Amniotic stem cell (primary cell): ENCODE data around the gene PHTF1.

Source experiments
- DNase-seq: peaks from one replicate; lab custom pipeline; 2025; lab: John Stamatoyannopoulos, UW

The PHTF1 gene

DNA sequence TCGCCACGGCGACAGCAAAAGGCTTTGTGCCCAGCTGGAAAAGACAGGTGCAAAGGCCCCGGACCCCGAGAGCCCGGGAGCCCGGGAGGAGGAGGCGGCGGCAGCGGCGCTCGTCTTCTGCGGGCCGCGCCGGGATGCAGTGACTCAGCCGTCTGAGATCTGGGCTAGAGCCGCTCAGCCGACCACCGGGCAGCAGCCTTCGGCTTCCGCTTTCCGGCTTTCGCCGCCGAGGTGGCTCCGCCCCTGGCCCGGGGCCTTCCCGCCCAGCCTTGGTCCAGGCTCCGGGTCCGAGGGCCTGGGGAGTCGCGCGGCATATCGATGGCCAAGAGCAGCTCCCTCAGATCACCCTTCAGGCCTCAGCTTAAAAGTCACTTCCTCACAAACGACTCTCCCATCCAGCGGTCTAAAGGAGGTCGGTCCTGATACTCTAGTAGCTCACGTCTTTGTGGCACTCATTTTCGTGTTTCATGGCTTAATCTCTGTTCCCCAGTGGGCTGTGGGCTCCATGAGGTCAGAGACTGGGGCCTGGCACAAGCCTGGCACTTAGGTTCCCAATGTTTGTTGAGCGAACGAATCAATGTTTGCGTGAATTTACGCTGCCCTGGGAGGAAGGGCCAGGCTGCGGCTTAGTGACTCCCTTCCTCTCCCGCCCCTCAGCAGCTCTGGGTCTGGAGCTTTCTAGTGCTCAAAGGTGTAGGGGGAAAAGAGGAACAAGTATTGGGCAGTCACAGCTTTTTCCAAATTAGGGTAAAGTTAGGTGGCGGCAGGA is at the start of gene PHTF1:
Gene PHTF1, minus strand, starts transcription at position 154 of the 769 bp plus-strand sequence. CDS start 783 bp downstream, outside the sequence.
- DNase-seq = peak; percentile 58

GRCh38 chr1:113808450-113809195 is 49.3 kb upstream of the PHTF1 start:
- no peak for DNase-seq

GRCh38 chr1:113805639-113806038 is 46.4 kb upstream of the PHTF1 start:
- DNase-seq = no peak

- DNase-seq = no peak
Measured at GRCh38 chr1:113805256-113805531, 45.9 kb upstream of the PHTF1 start.

DNA sequence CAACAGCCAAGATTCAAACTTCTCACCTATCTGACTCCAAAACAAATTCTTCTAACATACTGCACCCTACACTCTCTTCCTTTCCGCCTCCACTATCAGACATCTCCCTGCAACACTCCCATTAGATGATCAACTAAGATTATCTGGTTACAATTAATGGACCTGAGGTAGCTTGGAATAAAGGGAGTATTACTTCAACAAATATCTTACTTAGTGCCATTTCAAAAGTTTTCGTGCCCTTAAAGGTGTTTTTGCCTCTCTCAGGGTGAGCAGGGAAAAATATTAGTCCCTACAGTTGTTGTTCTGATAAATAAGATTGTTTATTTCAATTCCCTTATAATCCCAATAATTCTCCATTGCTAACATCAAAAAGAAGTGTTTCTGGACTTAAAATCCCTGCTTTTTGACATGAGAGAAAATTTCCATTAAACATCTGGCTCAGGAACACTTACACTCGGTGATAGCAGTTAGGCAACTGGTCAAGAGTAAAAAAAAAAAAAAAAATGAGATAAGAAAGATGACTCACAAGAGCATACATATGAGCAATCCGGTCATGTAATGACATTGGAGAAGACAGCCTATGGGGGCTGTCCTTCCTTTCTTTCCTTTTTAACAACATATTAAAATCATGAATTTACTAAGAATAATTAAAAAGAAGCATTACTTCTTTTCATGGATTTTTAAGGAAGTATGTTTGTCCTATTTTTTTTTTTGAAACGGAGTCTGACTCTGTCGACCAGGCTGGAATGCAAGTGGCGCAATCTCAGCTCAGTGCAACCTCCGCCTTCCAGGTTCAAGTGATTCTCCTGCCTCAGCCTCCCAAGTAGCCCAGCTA is 45.4 kb upstream of the PHTF1 start:
- DNase-seq = no peak

GRCh38 chr1:113802367-113803007 is 43.2 kb upstream of the PHTF1 start:
- no peak for DNase-seq

- DNase-seq = no peak
Measured at GRCh38 chr1:113800487-113800886, 41.2 kb upstream of the PHTF1 start.

- DNase-seq = no peak
Measured at GRCh38 chr1:113797472-113797871, 38.2 kb upstream of the PHTF1 start.

DNA sequence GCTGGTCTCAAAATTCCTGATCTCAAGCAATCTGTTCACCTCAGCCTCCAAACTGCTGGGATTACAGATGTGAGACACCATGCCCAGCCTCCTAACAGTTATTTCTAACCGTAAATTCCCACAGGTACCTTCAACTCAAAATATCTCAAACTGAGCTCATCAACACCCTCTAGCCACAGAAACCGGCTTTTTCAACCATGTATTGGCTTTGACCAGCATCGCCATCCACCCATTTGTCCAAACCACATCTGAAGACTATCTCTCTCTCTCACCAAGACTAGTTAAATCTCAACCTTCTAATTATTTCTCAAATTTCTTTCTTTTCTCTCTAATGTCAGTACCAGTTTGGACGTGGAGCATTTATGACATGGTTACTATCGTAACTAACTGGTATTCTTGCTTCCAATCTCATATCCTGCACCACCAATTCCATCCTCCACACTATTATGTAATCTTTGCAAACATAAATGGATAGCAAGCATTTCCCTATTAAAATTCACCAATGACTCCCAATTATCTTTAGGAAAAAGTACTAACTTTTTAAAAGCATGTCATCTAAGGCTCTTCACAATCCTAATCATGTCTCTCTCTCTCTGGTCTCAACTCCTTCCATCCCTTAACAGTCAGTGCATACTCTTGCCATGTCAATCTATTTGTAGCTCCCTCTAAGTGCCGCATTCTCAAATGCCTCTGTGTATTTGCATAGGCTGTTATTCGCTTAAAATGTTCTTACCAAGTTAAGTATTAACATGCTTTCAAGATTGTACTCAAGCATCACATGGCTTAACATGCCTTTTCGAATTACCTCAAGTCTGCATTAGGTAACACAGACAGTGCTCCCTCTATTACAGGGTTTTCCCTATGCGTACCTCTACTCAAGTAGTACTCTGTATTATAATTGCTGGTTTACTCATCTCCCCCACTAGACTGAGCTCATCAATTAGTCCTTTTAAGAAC is 34.9 kb upstream of the PHTF1 start:
- no peak for DNase-seq

GRCh38 chr1:113792986-113793385 is 33.7 kb upstream of the PHTF1 start:
- DNase-seq = no peak

GRCh38 chr1:113792471-113792870 is 33.2 kb upstream of the PHTF1 start:
- DNase-seq = no peak

DNA sequence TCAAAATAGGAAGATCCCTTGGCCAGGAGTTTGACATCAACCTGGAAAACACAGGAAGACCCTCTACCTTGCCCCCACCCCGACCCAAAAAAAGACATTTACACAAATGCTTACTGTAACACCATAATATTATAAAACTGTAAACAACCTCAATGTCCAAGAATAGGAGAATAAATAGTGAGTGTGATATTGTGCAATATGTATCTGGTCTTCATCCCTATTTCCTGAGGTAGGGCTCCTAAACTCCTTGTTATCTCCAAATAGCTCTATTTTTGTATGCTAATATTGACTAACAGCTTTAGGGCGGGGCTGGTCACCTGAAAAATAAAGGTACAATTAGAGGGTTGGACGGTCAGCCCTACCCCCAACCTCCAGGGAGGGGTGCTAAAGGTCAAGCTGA is 29.5 kb upstream of the PHTF1 start:
- DNase-seq = no peak

DNA sequence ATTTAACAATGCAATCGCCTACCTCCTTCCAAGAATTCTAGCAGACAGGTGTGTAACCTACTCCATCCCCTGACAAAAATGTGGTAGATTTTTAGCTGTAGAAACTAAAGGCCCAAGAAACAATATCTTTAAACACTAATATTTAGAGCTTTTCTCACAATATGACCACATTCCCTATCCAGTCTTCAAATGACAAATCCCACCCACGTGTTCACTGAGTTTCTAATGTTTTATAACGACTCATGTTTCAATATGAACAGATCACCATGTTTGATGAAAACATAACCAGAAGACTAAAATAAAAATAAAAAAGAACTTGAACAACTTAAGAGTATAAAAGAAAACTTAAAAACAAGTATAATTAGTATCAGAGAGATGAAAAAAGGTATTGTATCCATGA is 28.4 kb upstream of the PHTF1 start:
- no peak for DNase-seq

DNA sequence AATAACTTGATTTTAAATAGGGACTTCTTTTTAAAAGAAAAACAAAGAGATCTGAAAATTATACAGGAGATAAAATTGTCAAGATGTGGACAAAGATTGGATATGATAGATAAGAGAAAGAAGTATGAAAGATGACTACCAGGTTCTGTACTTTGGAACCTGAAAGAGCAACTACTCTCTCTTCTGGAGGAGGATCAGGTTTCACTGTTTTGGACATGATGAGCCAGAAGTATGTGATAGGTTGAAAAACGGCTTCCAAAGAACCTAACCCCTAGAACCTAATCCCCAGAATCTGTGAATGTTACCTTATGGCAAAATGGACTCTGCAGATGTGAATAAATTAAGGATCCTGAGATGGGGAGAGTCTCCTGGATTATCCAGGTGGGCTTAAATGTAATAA is 26.8 kb upstream of the PHTF1 start:
- no peak for DNase-seq

- DNase-seq = no peak
Measured at GRCh38 chr1:113784104-113784779, 25.0 kb upstream of the PHTF1 start.

GRCh38 chr1:113783254-113784103 is 24.2 kb upstream of the PHTF1 start:
- DNase-seq = no peak

DNA sequence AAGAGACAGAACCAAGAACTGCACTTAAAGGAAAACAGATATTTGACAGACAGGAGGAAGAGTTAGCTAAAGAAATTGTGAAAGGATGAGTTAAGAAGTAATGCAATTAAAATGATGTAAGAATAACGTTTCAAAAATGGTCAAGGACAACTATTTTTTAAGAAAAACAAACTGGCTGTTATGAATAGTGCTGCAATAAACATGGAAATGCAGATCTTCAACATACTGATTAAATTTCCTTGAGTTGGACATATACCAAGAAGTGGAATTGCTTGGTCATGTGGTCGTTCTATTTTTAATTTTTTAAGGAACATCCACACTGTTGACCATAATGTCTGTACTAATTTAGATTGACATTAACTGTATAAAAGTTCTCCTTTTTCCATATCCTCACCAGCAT is 23.1 kb upstream of the PHTF1 start:
- DNase-seq = no peak

DNA sequence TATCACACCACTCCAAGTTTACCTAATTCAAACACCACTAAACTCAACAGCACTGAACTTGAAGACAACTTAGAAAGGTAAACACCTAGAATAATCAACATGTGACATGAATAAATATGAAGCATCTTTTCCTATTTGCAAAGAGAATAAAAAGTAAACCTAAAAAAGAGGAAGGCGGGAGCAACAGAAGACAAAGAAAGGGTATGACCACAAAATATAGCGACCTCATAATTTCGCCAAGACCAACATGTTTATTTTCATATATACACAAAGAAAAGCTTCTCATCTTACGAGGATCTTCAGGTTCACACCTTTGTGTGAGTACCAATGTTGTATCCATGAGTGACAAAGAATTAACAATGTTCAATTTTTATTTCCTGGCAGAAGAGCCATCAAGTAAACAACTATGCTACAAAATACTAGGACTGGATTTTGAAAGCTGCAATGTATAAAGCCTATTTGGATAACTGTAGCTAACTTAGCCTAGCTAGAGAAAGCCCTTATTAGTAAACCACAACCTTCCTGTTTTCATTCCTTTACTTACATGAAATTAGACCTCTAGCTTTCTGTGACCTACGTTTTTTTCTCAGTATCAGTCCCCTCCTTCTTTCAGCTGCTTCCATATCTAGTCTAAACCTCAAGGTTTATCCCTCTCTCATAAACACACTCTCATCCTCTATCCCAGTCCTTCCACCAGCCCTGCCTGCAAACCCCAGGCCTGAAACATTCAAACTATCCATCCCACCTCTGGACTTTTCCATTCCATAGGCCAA is 21.3 kb upstream of the PHTF1 start:
- no peak for DNase-seq

- no peak for DNase-seq
Measured at GRCh38 chr1:113779542-113779941, 20.3 kb upstream of the PHTF1 start.
